GM18520 (cell line): Measurements from ENCODE around the gene RXRB.
"Not testable (repeated sequence)": the region's sequence is repeated elsewhere in the genome, so short reads cannot be mapped to it uniquely, and the experiment has no call there.

Experiments
- ATAC-seq: cut with Tn5 transposase; IDR thresholded peaks from one replicate; pipeline ENCODE4 v1.9.1; 2021; ENCODE audit not compliant: unreplicated experiment

RXRB gene

GRCh38 chr6:33200219-33201146 lies at the start of gene RXRB, which contains the start of gene SLC39A7:
Gene RXRB, minus strand, starts transcription at chr6:33200665. Its CDS starts 189 bp downstream, at chr6:33200476.
Gene SLC39A7, plus strand, starts transcription at chr6:33200867. Its CDS starts 379 bp downstream, at chr6:33201246.
- ATAC-seq = peak; percentile 37

- no peak for ATAC-seq
Measured at GRCh38 chr6:33249732-33250630, 49.5 kb upstream of the RXRB start.

- ATAC-seq = peak; percentile 87
Measured at GRCh38 chr6:33248932-33249731, 48.7 kb upstream of the RXRB start.

GRCh38 chr6:33248643-33248931 lies 48.1 kb upstream of the RXRB start:
- ATAC-seq = peak; percentile 1

GRCh38 chr6:33247977-33248642 lies 47.6 kb upstream of the RXRB start:
- ATAC-seq = peak; percentile 33

GRCh38 chr6:33243476-33243875 lies 43.0 kb upstream of the RXRB start:
- ATAC-seq = no peak

- no peak for ATAC-seq
Measured at GRCh38 chr6:33241968-33242367, 41.5 kb upstream of the RXRB start.

- ATAC-seq = no peak
Measured at GRCh38 chr6:33237741-33238140, 37.3 kb upstream of the RXRB start.

- ATAC-seq = no peak
Measured at GRCh38 chr6:33236852-33237251, 36.4 kb upstream of the RXRB start.

GRCh38 chr6:33236328-33236727 lies 35.9 kb upstream of the RXRB start:
- no peak for ATAC-seq

GRCh38 chr6:33235221-33235634 lies 34.8 kb upstream of the RXRB start:
- ATAC-seq = no peak

- not testable (repeated sequence) for ATAC-seq
Measured at GRCh38 chr6:33226503-33227120, 26.1 kb upstream of the RXRB start.

- ATAC-seq = no peak
Measured at GRCh38 chr6:33217681-33218080, 17.2 kb upstream of the RXRB start.

GRCh38 chr6:33217246-33217645 lies 16.8 kb upstream of the RXRB start:
- no peak for ATAC-seq

- no peak for ATAC-seq
Measured at GRCh38 chr6:33216117-33216649, 15.7 kb upstream of the RXRB start.

- ATAC-seq = no peak
Measured at GRCh38 chr6:33215271-33216116, 15.0 kb upstream of the RXRB start.

GRCh38 chr6:33213989-33214335 lies 13.5 kb upstream of the RXRB start:
- no peak for ATAC-seq

GRCh38 chr6:33213166-33213988 lies 12.9 kb upstream of the RXRB start:
- ATAC-seq = no peak
